ACC112 (cell line): ENCODE data around the gene BANF1.
"Not testable (repeated sequence)": the region's sequence is repeated elsewhere in the genome, so short reads cannot be mapped to it uniquely, and the experiment has no call there.

Experiments used
- H2AFZ ChIP-seq: fragments of 200-600 bp; sonication (generic); one replicate; pipeline ENCODE4 v1.6.0; 2017; ENCODE audit warnings: antibody characterized with exemption, low read length; ENCODE audit not compliant: unreplicated experiment
- H3K27ac ChIP-seq: fragments of 200-600 bp; sonication (generic); 2 replicates; pipeline ENCODE4 v1.5.1; 2014; ENCODE audit warnings: low read depth, mild to moderate bottlenecking, antibody characterized with exemption, low read length, moderate library complexity
- H3K27me3 ChIP-seq: fragments of 200-600 bp; sonication (generic); 2 replicates; pipeline ENCODE4 v1.6.1; 2014; ENCODE audit warnings: mild to moderate bottlenecking, antibody characterized with exemption, low read length, moderate library complexity, mixed read lengths; ENCODE audit not compliant: insufficient read depth
- H3K36me3 ChIP-seq: fragments of 200-600 bp; sonication (generic); 2 replicates; pipeline ENCODE4 v1.6.1; 2016; ENCODE audit warnings: mild to moderate bottlenecking, antibody characterized with exemption, low read length, moderate library complexity, mixed read lengths; ENCODE audit not compliant: insufficient read depth
- H3K4me1 ChIP-seq: fragments of 200-600 bp; sonication (generic); one replicate; pipeline ENCODE4 v1.6.1; 2016; ENCODE audit warnings: low read length, mixed read lengths; ENCODE audit not compliant: insufficient read depth, unreplicated experiment, control insufficient read depth
- H3K4me3 ChIP-seq: fragments of 200-600 bp; sonication (generic); 2 replicates; pipeline ENCODE4 v1.5.1; 2014; ENCODE audit warnings: mild to moderate bottlenecking, low read depth, low read length
- H3K79me2 ChIP-seq: fragments of 200-600 bp; sonication (generic); one replicate; pipeline ENCODE4 v1.6.0; 2016; ENCODE audit warnings: low read length; ENCODE audit not compliant: control insufficient read depth, unreplicated experiment, insufficient read depth

BANF1 gene

GRCh38 chr11:65997286-65997685 is 5.0 kb upstream of the BANF1 start:
- H3K4me1 ChIP-seq, result peaks cover 9% of the 10 kb centered on the region
- H3K27ac ChIP-seq, result no peak overlapping the region
- H3K79me2 ChIP-seq, result peaks cover 24% of the 10 kb centered on the region
- H3K27me3 ChIP-seq, result no peaks in the 10 kb centered on the region
- peaks cover 29% of the 10 kb centered on the region for H3K36me3 ChIP-seq
- H3K4me3 ChIP-seq, result no peak overlapping the region
- H2AFZ ChIP-seq, result no peak overlapping the region

- Histone ChIP-seq H3K4me1 (peaks cover 18% of the 10 kb centered on the region), H3K79me2 (peaks cover 38% of the 10 kb centered on the region), H3K27me3 (no peaks in the 10 kb centered on the region), H3K36me3 (peaks cover 29% of the 10 kb centered on the region), H2AFZ (peak overlapping the region; percentile 90), H3K4me3 (peak overlapping the region; percentile 95), H3K27ac (peak overlapping the region; percentile 89)
Observed at GRCh38 chr11:66002648-66003225, 434 bp downstream of the BANF1 start.

- H3K4me3 ChIP-seq, result peak overlapping the region; percentile 95
- H2AFZ ChIP-seq, result no peak overlapping the region
- H3K36me3 ChIP-seq, result peaks cover 24% of the 10 kb centered on the region
- H3K27ac ChIP-seq, result no peak overlapping the region
- peaks cover 18% of the 10 kb centered on the region for H3K4me1 ChIP-seq
- peaks cover 38% of the 10 kb centered on the region for H3K79me2 ChIP-seq
- no peaks in the 10 kb centered on the region for H3K27me3 ChIP-seq
Observed at GRCh38 chr11:66003291-66003690, 988 bp downstream of the BANF1 start.

GRCh38 chr11:66004186-66004585 is 1.9 kb downstream of the BANF1 start:
- no peak overlapping the region for H2AFZ ChIP-seq
- no peak overlapping the region for H3K4me3 ChIP-seq
- peaks cover 23% of the 10 kb centered on the region for H3K4me1 ChIP-seq
- peaks cover 16% of the 10 kb centered on the region for H3K36me3 ChIP-seq
- no peak overlapping the region for H3K27ac ChIP-seq
- peaks cover 37% of the 10 kb centered on the region for H3K79me2 ChIP-seq
- no peaks in the 10 kb centered on the region for H3K27me3 ChIP-seq

- H3K27me3 ChIP-seq, result no peaks in the 10 kb centered on the region
- peaks cover 5% of the 10 kb centered on the region; the same call in 1 of the 2 replicates for H3K36me3 ChIP-seq
- H3K27ac ChIP-seq, result no peak overlapping the region
- H2AFZ ChIP-seq, result no peak overlapping the region
- no peak overlapping the region for H3K4me3 ChIP-seq
- H3K79me2 ChIP-seq, result peaks cover 20% of the 10 kb centered on the region
- peaks cover 14% of the 10 kb centered on the region for H3K4me1 ChIP-seq
Observed at GRCh38 chr11:66006134-66006890, 4.0 kb downstream of the BANF1 start.

- H3K27me3 ChIP-seq, result peaks cover 4% of the 10 kb centered on the region; the same call in 1 of the 2 replicates
- no peak overlapping the region for H3K4me3 ChIP-seq
- peaks cover 5% of the 10 kb centered on the region; the same call in 1 of the 2 replicates for H3K36me3 ChIP-seq
- H3K4me1 ChIP-seq, result peaks cover 14% of the 10 kb centered on the region
- H3K27ac ChIP-seq, result no peak overlapping the region
- H2AFZ ChIP-seq, result no peak overlapping the region
- H3K79me2 ChIP-seq, result peaks cover 15% of the 10 kb centered on the region
Observed at GRCh38 chr11:66006891-66007176, 4.5 kb downstream of the BANF1 start.

GRCh38 chr11:66007201-66007634 is 4.9 kb downstream of the BANF1 start:
- H3K36me3 ChIP-seq, result peaks cover 5% of the 10 kb centered on the region; the same call in 1 of the 2 replicates
- peaks cover 14% of the 10 kb centered on the region for H3K4me1 ChIP-seq
- H3K79me2 ChIP-seq, result peaks cover 14% of the 10 kb centered on the region
- H2AFZ ChIP-seq, result no peak overlapping the region
- H3K27ac ChIP-seq, result no peak overlapping the region
- H3K27me3 ChIP-seq, result peaks cover 4% of the 10 kb centered on the region; the same call in 1 of the 2 replicates
- no peak overlapping the region for H3K4me3 ChIP-seq

GRCh38 chr11:66008095-66008467 is 5.8 kb downstream of the BANF1 start:
- Histone ChIP-seq H2AFZ (no peak overlapping the region), H3K4me1 (peaks cover 19% of the 10 kb centered on the region), H3K79me2 (peaks cover 9% of the 10 kb centered on the region), H3K27ac (no peak overlapping the region), H3K27me3 (peaks cover 4% of the 10 kb centered on the region; the same call in 1 of the 2 replicates), H3K36me3 (peaks cover 5% of the 10 kb centered on the region; the same call in 1 of the 2 replicates), H3K4me3 (no peak overlapping the region)

- peaks cover 19% of the 10 kb centered on the region for H3K4me1 ChIP-seq
- H3K27me3 ChIP-seq, result peaks cover 4% of the 10 kb centered on the region; the same call in 1 of the 2 replicates
- H2AFZ ChIP-seq, result no peak overlapping the region
Observed at GRCh38 chr11:66008468-66009101, 6.3 kb downstream of the BANF1 start.

GRCh38 chr11:66010036-66010435 is 7.7 kb downstream of the BANF1 start:
- H3K36me3 ChIP-seq, result not testable (repeated sequence)

More at GRCh38 chr11:66008468-66009101, 6.3 kb downstream of the BANF1 start:
- H3K4me3 ChIP-seq, result no peak overlapping the region
- H3K36me3 ChIP-seq, result peaks cover 5% of the 10 kb centered on the region; the same call in 1 of the 2 replicates
- peaks cover 4% of the 10 kb centered on the region for H3K79me2 ChIP-seq
- no peak overlapping the region for H3K27ac ChIP-seq

More at GRCh38 chr11:66010036-66010435, 7.7 kb downstream of the BANF1 start:
- not testable (repeated sequence) for H2AFZ ChIP-seq, H3K4me3 ChIP-seq, H3K79me2 ChIP-seq, H3K27me3 ChIP-seq, H3K27ac ChIP-seq
- peaks cover 24% of the 10 kb centered on the region for H3K4me1 ChIP-seq
